ENCODE data around the gene CCDC167.

The CCDC167 gene

GRCh38 chr6:37473364-37474095 lies 26.2 kb downstream of the CCDC167 start:
- in situ Hi-C loops (cut with MboI; ENCODE audit: low sequenced_read_pairs, unreplicated experiment), result no loop called here
- DNase-seq (ENCODE audit: low spot score), result no peak
- no peak for TF ChIP-seq CTCF (IDR thresholded peaks at IDR 0.05; ENCODE audit: borderline replicate concordance, control extremely low read depth, extremely low read depth, insufficient read depth, missing control alignments)

GRCh38 chr6:37467718-37468117 lies 32.0 kb downstream of the CCDC167 start:
- no peak for TF ChIP-seq CTCF (IDR thresholded peaks at IDR 0.05; ENCODE audit: borderline replicate concordance, control extremely low read depth, extremely low read depth, insufficient read depth, missing control alignments)
- DNase-seq (ENCODE audit: low spot score), result no peak
- in situ Hi-C loops (cut with MboI; ENCODE audit: low sequenced_read_pairs, unreplicated experiment), result no loop called here

GRCh38 chr6:37463110-37463509 lies 36.6 kb downstream of the CCDC167 start:
- in situ Hi-C loops (cut with MboI; ENCODE audit: low sequenced_read_pairs, unreplicated experiment), result no loop called here
- TF ChIP-seq CTCF (IDR thresholded peaks at IDR 0.05; ENCODE audit: borderline replicate concordance, control extremely low read depth, extremely low read depth, insufficient read depth, missing control alignments), result no peak
- no peak for DNase-seq (ENCODE audit: low spot score)

GRCh38 chr6:37460805-37461204 lies 38.9 kb downstream of the CCDC167 start:
- TF ChIP-seq CTCF (IDR thresholded peaks at IDR 0.05; ENCODE audit: borderline replicate concordance, control extremely low read depth, extremely low read depth, insufficient read depth, missing control alignments), result no peak
- in situ Hi-C loops (cut with MboI; ENCODE audit: low sequenced_read_pairs, unreplicated experiment), result no loop called here
- DNase-seq (ENCODE audit: low spot score), result no peak

DNA sequence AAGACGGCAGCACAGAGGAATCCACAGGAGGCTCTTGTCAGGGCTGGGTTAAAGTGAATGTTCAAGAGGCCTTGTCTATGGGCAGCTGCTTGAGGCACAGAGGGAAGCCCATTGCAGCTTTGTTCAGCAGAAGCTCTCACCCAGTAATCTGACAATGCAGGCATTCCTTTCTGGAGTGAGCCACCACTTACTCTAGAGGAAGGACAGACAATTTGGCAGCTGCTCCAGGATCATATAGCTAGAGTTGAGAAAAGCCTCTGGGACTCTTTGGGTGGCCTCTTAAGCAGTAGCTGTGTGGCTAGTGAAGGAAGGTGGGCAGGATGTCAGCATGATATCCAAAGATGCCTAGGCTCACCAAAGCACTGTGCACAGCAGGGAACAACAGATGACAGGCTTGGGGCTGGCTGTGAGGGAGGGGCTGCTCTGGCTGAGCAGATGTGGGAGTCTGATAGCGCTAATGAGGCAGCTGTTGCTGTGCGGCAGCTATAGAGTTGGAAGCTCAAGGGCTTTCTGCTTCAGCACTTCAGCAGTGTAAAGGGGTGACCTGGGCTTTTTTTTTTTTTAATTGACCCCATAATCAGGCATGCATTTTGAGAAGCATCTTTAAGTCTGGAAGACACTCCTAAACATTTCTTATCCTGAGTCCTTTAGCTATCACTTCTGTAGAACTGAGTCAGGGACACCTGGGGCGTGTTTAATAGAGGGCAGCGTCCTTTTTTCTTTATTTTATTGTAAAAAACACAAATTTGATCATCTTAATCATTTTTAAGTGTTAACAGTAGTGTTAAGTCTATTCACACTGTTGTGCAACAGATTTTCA lies 39.5 kb downstream of the CCDC167 start:
- TF ChIP-seq CTCF (IDR thresholded peaks at IDR 0.05; ENCODE audit: borderline replicate concordance, control extremely low read depth, extremely low read depth, insufficient read depth, missing control alignments), result no peak
- in situ Hi-C loops (cut with MboI; ENCODE audit: low sequenced_read_pairs, unreplicated experiment), result no loop called here
- DNase-seq (ENCODE audit: low spot score), result no peak

GRCh38 chr6:37456816-37457560 lies 42.7 kb downstream of the CCDC167 start:
- no peak for DNase-seq (ENCODE audit: low spot score)
- in situ Hi-C loops (cut with MboI; ENCODE audit: low sequenced_read_pairs, unreplicated experiment), result no loop called here
- no peak for TF ChIP-seq CTCF (IDR thresholded peaks at IDR 0.05; ENCODE audit: borderline replicate concordance, control extremely low read depth, extremely low read depth, insufficient read depth, missing control alignments)
